SK-N-SH (cell line): ENCODE results near the gene MLXIP. TPM values are rescaled to one million over a fixed set of nuclear protein-coding genes. Genes with fewer than 3 reads are reported as not detected.

Experiments
- CTCF ChIA-PET: fragments of 300-600, 350-600 bp; formaldehyde crosslinking; extraction: SDS; loops from one replicate; lab custom pipeline; 2021; lab: Yijun Ruan, JAX
- POLR2A ChIA-PET: fragments of 350-600 bp; sonication (Branson Sonifier 250); formaldehyde crosslinking; extraction: SDS; loops from one replicate; lab custom pipeline; 2020; ENCODE audit warnings: antibody characterized with exemption, inconsistent platforms; lab: Yijun Ruan, JAX
- DNase-seq: peaks from one replicate; pipeline ENCODE4 v3.0.0; 2012
- H2AFZ ChIP-seq: fragments of 200-600 bp; sonication (generic); 2 replicates; pipeline ENCODE4 v1.8.1; 2016; ENCODE audit warnings: antibody characterized with exemption, mild to moderate bottlenecking, low read depth
- H3F3A ChIP-seq: fragments of 200-600 bp; sonication (generic); replicated peaks from 2 replicates; pipeline ENCODE3; 2016; ENCODE audit warnings: antibody characterized with exemption, mild to moderate bottlenecking; ENCODE audit not compliant: insufficient read depth
- H3K27ac ChIP-seq, 2 experiments: fragments of 200-500 bp in 1 of 2; fragments of 200-600 bp in 1 of 2; sonication (Bioruptor generic) in 1 of 2; sonication (generic), shearing (Covaris generic) in 1 of 2; 2 replicates each; pipeline versions ENCODE4 v1.5.1 to v1.6.1; 2014 to 2016; ENCODE audit warnings: low read depth in 2 of 2, inconsistent platforms in 1 of 2, low read length in 1 of 2, mild to moderate bottlenecking in 1 of 2, mixed read lengths in 1 of 2
- H3K27me3 ChIP-seq: fragments of 200-600 bp; sonication (generic), shearing (Covaris generic); 2 replicates; pipeline ENCODE4 v1.6.1; 2016; ENCODE audit warnings: mixed run types; ENCODE audit not compliant: insufficient read depth
- H3K36me3 ChIP-seq, 2 experiments: fragments of 200-500 bp in 1 of 2; fragments of 200-600 bp in 1 of 2; sonication (Bioruptor generic) in 1 of 2; sonication (generic) in 1 of 2; replicated peaks in 1 of 2; 2 replicates each; pipeline versions ENCODE3 to v1.5.1; 2014 to 2016; ENCODE audit warnings: low read length in 1 of 2, mild to moderate bottlenecking in 1 of 2; ENCODE audit not compliant: insufficient read depth in 2 of 2, control insufficient read depth in 1 of 2
- H3K4me1 ChIP-seq, 2 experiments: fragments of 200-500 bp in 1 of 2; fragments of 200-600 bp in 1 of 2; sonication (Bioruptor generic) in 1 of 2; sonication (generic), shearing (Covaris generic) in 1 of 2; 2 replicates each; pipeline versions ENCODE4 v1.5.1 to v1.6.1; 2014 to 2016; ENCODE audit warnings: low read depth in 1 of 2, low read length in 1 of 2, mixed run types in 1 of 2; ENCODE audit not compliant: insufficient read depth in 2 of 2, control insufficient read depth in 1 of 2
- H3K4me2 ChIP-seq: fragments of 200-600 bp; sonication (generic), shearing (Covaris generic); 2 replicates; pipeline ENCODE4 v1.6.1; 2017; ENCODE audit warnings: mixed run types
- H3K4me3 ChIP-seq, 2 experiments: fragments of 200-500 bp in 1 of 2; fragments of 200-600 bp in 1 of 2; sonication (Bioruptor generic) in 1 of 2; sonication (generic), shearing (Covaris generic) in 1 of 2; 2 replicates each; pipeline versions ENCODE4 v1.5.1 to v1.8.1; 2014 to 2016; ENCODE audit warnings: low read depth in 2 of 2, inconsistent platforms in 1 of 2, low read length in 1 of 2, mild to moderate bottlenecking in 1 of 2, mixed read lengths in 1 of 2, moderate library complexity in 1 of 2
- H3K79me2 ChIP-seq: fragments of 200-600 bp; sonication (generic); 2 replicates; pipeline ENCODE4 v1.8.1; 2017; ENCODE audit warnings: mild to moderate bottlenecking; ENCODE audit not compliant: insufficient read depth
- H3K9ac ChIP-seq: fragments of 200-600 bp; sonication (generic); 2 replicates; pipeline ENCODE4 v1.6.1; 2017; ENCODE audit warnings: mixed run types
- H3K9me2 ChIP-seq: fragments of 200-600 bp; sonication (generic); 2 replicates; pipeline ENCODE4 v1.6.1; 2017; ENCODE audit warnings: mixed run types
- H3K9me3 ChIP-seq: fragments of 200-600 bp; sonication (generic); 2 replicates; pipeline ENCODE4 v1.6.1; 2017; ENCODE audit warnings: mixed run types, mild to moderate bottlenecking, moderate library complexity
- H4K20me1 ChIP-seq: fragments of 200-600 bp; sonication (generic); 2 replicates; pipeline ENCODE4 v1.6.1; 2017; ENCODE audit warnings: mild to moderate bottlenecking, mixed run types; ENCODE audit not compliant: insufficient read depth
- CHD2 ChIP-seq: fragments of 150-350 bp; IDR thresholded peaks from 2 replicates; pipeline ENCODE4 v1.6.1; 2018; ENCODE audit warnings: low read length; ENCODE audit not compliant: partially characterized antibody
- CTCF ChIP-seq: fragments of 200-600 bp; sonication (generic); IDR thresholded peaks from 2 replicates; pipeline ENCODE4 v1.6.1; 2017; ENCODE audit warnings: antibody characterized with exemption, mild to moderate bottlenecking, moderate library complexity
- EZH2phosphoT487 ChIP-seq: fragments of 200-600 bp; sonication (generic); IDR thresholded peaks from 2 replicates; pipeline ENCODE4 v1.6.1; 2017; ENCODE audit warnings: low read depth, mixed run types, mild to moderate bottlenecking, antibody characterized with exemption, moderate library complexity, borderline replicate concordance
- FOXM1 ChIP-seq: IDR thresholded peaks from 2 replicates; pipeline ENCODE4 v1.4.0; 2012; ENCODE audit warnings: low read depth, mild to moderate bottlenecking
- JUND ChIP-seq: IDR thresholded peaks from 2 replicates; pipeline ENCODE4 v1.4.0; 2012
- MEF2A ChIP-seq: IDR thresholded peaks from 2 replicates; pipeline ENCODE4 v1.4.0; 2012; ENCODE audit warnings: low read depth, borderline replicate concordance
- MXI1 ChIP-seq: IDR thresholded peaks from 2 replicates; pipeline ENCODE4 v1.6.1; 2012; ENCODE audit warnings: mild to moderate bottlenecking, low read depth, low read length, improper control_type of control experiment
- POLR2AphosphoS5 ChIP-seq: IDR thresholded peaks from 2 replicates; pipeline ENCODE4 v1.6.1; 2012; ENCODE audit warnings: low read depth, low read length
- RCOR1 ChIP-seq: fragments of 150-350 bp; IDR thresholded peaks from 2 replicates; pipeline ENCODE4 v1.6.1; 2017; ENCODE audit warnings: antibody characterized with exemption, low read length
- RFX5 ChIP-seq: IDR thresholded peaks from 2 replicates; pipeline ENCODE4 v1.6.1; 2012; ENCODE audit warnings: mild to moderate bottlenecking, improper control_type of control experiment, low read length
- RXRA ChIP-seq: IDR thresholded peaks from 2 replicates; pipeline ENCODE4 v1.4.0; 2012; ENCODE audit warnings: low read depth, mild to moderate bottlenecking, borderline replicate concordance
- SMC3 ChIP-seq: IDR thresholded peaks from 2 replicates; pipeline ENCODE4 v1.6.1; 2012; ENCODE audit warnings: low read depth, low read length, improper control_type of control experiment
- TAF1 ChIP-seq: IDR thresholded peaks from 2 replicates; pipeline ENCODE4 v1.6.1; 2012; ENCODE audit warnings: low read depth, mild to moderate bottlenecking, low read length, moderate library complexity, borderline replicate concordance
- TCF12 ChIP-seq: IDR thresholded peaks from 2 replicates; pipeline ENCODE4 v1.4.0; 2012
- USF2 ChIP-seq: fragments of 150-350 bp; IDR thresholded peaks from 2 replicates; pipeline ENCODE4 v1.6.1; 2017; ENCODE audit warnings: antibody characterized with exemption, low read length, low read depth, borderline replicate concordance
- ZBTB33 ChIP-seq: IDR thresholded peaks from 2 replicates; pipeline ENCODE4 v1.4.0; 2012; ENCODE audit warnings: low read depth, borderline replicate concordance
- WGBS: methylation state at CpG from one replicate; pipeline ENCODE4 v1.1.6; 2017; ENCODE audit warnings: low lambda C conversion rate; 5-methylcytosine and 5-hydroxymethylcytosine counted together
- polyA plus RNA-seq, 3 experiments: library from polyadenylated mRNA; depleted of rRNA; stranded (reverse); fragments of >200 nt; gene quantifications; 2 replicates each; pipeline ENCODE4 v1.2.3, GENCODE V29; 2012

The MLXIP gene
- polyA plus RNA-seq, 1 of the 3 experiments (the other 2 are of a cell fraction), result 11.0 TPM

GRCh38 chr12:122190842-122191668 is 112.5 kb downstream of the MLXIP start (continued):
- no peak for TF ChIP-seq USF2
- TF ChIP-seq RFX5, result no peak

GRCh38 chr12:122192441-122192840 is 113.9 kb downstream of the MLXIP start:
- no peak overlapping the region for H3K4me2 ChIP-seq
- TF ChIP-seq CHD2, result no peak
- no peak for TF ChIP-seq MEF2A
- TF ChIP-seq POLR2AphosphoS5, result no peak
- TF ChIP-seq MXI1, result no peak
- TF ChIP-seq ZBTB33, result no peak
- no peak for TF ChIP-seq CTCF
- no peak for TF ChIP-seq RCOR1
- TF ChIP-seq SMC3, result no peak
- no peak for TF ChIP-seq EZH2phosphoT487
- no peak for TF ChIP-seq RXRA
- no peak for TF ChIP-seq RFX5
- TF ChIP-seq JUND, result no peak
- TF ChIP-seq TAF1, result no peak
- TF ChIP-seq FOXM1, result no peak
- TF ChIP-seq TCF12, result no peak
- H3F3A ChIP-seq, result no peaks in the 10 kb centered on the region
- ChIA-PET CTCF (interaction anchor here (0.6 to 4.9 kb wide), 8 partner anchors 10 to 163 kb away, joined by 3 to 85 read pairs (median 18); partner anchors contain the start of gene B3GNT4), POLR2A (no interaction called here)
- H3K36me3 ChIP-seq, result no peaks in the 10 kb centered on the region
- no peak overlapping the region for H2AFZ ChIP-seq
- no peaks in the 10 kb centered on the region for H3K9me2 ChIP-seq
- H3K4me1 ChIP-seq, result no peaks in the 10 kb centered on the region
- H3K9ac ChIP-seq, result no peak overlapping the region
- no peak for DNase-seq
- no peak overlapping the region for H3K27ac ChIP-seq
- no peak overlapping the region for H3K4me3 ChIP-seq
- H3K79me2 ChIP-seq, result no peaks in the 10 kb centered on the region
- no peaks in the 10 kb centered on the region for H4K20me1 ChIP-seq
- H3K27me3 ChIP-seq, result no peaks in the 10 kb centered on the region
- 90% methylated on average over 11 of the region's 11 CpGs for WGBS
- H3K9me3 ChIP-seq, result no peaks in the 10 kb centered on the region; the same call in 1 of the 2 replicates
